Measurements from ENCODE around the gene CHST10. TPM values are rescaled to one million over a fixed set of nuclear protein-coding genes. Genes with fewer than 3 reads are reported as not detected.

CHST10 gene
- total RNA-seq, 1 experiment from 2014 or later, result not detected

- no peaks in the 10 kb centered on the region for H3F3A ChIP-seq (ENCODE audit: insufficient read depth, low read depth)
- TF ChIP-seq EZH2 (IDR thresholded peaks at IDR 0.05; ENCODE audit: low read depth), result no peak
- TF ChIP-seq CTCF (conservative IDR thresholded peaks at IDR 0.05), result no peak
- no peaks in the 10 kb centered on the region for H4K20me1 ChIP-seq (ENCODE audit: insufficient read depth)
- H3K36me3 ChIP-seq (ENCODE audit: low read depth), result no peaks in the 10 kb centered on the region
- no peaks in the 10 kb centered on the region for H3K9me3 ChIP-seq (ENCODE audit: insufficient read depth, low read depth)
- H3K4me1 ChIP-seq (replicated peaks; ENCODE audit: insufficient read depth), result no peaks in the 10 kb centered on the region
- no TSS peak for BruUV-seq (replicated peaks)
- no peak overlapping the region for H2AFZ ChIP-seq
- intact Hi-C loops (cut with micrococcal nuclease; ENCODE audit: unreplicated experiment), result no loop called here
- no peak overlapping the region for H3K27ac ChIP-seq
- H3K4me3 ChIP-seq, result no peak overlapping the region
- H3K9me2 ChIP-seq (ENCODE audit: insufficient read depth), result no peaks in the 10 kb centered on the region
- H3K79me2 ChIP-seq (ENCODE audit: low read depth), result no peaks in the 10 kb centered on the region
- no peak overlapping the region for H3K4me2 ChIP-seq
- peaks cover 54% of the 10 kb centered on the region for H3K27me3 ChIP-seq (ENCODE audit: insufficient read depth, low read depth)
- ChIA-PET POLR2A (ENCODE audit: unreplicated experiment) (no interaction called here), CTCF (no interaction called here)
- DNase-seq, result no peak
Measured at GRCh38 chr2:100446696-100447095, 29.2 kb upstream of the CHST10 start.

GRCh38 chr2:100437751-100438150 is 20.3 kb upstream of the CHST10 start:
- no TSS peak for BruUV-seq (replicated peaks)
- no peak for DNase-seq
- H3K9me3 ChIP-seq (ENCODE audit: insufficient read depth, low read depth), result no peaks in the 10 kb centered on the region
- H3F3A ChIP-seq (ENCODE audit: insufficient read depth, low read depth), result no peaks in the 10 kb centered on the region
- no peaks in the 10 kb centered on the region for H3K79me2 ChIP-seq (ENCODE audit: low read depth)
- peaks cover 42% of the 10 kb centered on the region for H3K27me3 ChIP-seq (ENCODE audit: insufficient read depth, low read depth)
- no peak overlapping the region for H2AFZ ChIP-seq
- H3K9me2 ChIP-seq (ENCODE audit: insufficient read depth), result no peaks in the 10 kb centered on the region
- H4K20me1 ChIP-seq (ENCODE audit: insufficient read depth), result no peaks in the 10 kb centered on the region
- H3K4me1 ChIP-seq (replicated peaks; ENCODE audit: insufficient read depth), result no peaks in the 10 kb centered on the region
- H3K4me3 ChIP-seq, result no peak overlapping the region
- POLR2A ChIA-PET (ENCODE audit: unreplicated experiment), result no interaction called here
- intact Hi-C loops (cut with micrococcal nuclease; ENCODE audit: unreplicated experiment), result no loop called here
- CTCF ChIA-PET, result no interaction called here
- H3K36me3 ChIP-seq (ENCODE audit: low read depth), result no peaks in the 10 kb centered on the region
- H3K27ac ChIP-seq, result no peak overlapping the region
- H3K4me2 ChIP-seq, result no peak overlapping the region
- no peak for TF ChIP-seq CTCF (conservative IDR thresholded peaks at IDR 0.05)
- no peak for TF ChIP-seq EZH2 (IDR thresholded peaks at IDR 0.05; ENCODE audit: low read depth)

- no peak for TF ChIP-seq EZH2 (IDR thresholded peaks at IDR 0.05; ENCODE audit: low read depth)
- TF ChIP-seq CTCF (conservative IDR thresholded peaks at IDR 0.05), result no peak
- no peak overlapping the region for H3K27ac ChIP-seq
- H3K79me2 ChIP-seq (ENCODE audit: low read depth), result no peaks in the 10 kb centered on the region
- DNase-seq, result no peak
- H3K36me3 ChIP-seq (ENCODE audit: low read depth), result no peaks in the 10 kb centered on the region
- CTCF ChIA-PET, result no interaction called here
- H3K4me3 ChIP-seq, result no peak overlapping the region
- no peaks in the 10 kb centered on the region for H3F3A ChIP-seq (ENCODE audit: insufficient read depth, low read depth)
- no peaks in the 10 kb centered on the region for H3K4me1 ChIP-seq (replicated peaks; ENCODE audit: insufficient read depth)
- intact Hi-C loops (cut with micrococcal nuclease; ENCODE audit: unreplicated experiment), result no loop called here
- no peaks in the 10 kb centered on the region for H3K9me3 ChIP-seq (ENCODE audit: insufficient read depth, low read depth)
- no TSS peak for BruUV-seq (replicated peaks)
- H4K20me1 ChIP-seq (ENCODE audit: insufficient read depth), result 0 out of 2 replicates have a peak, but pooled peaks cover 5% of the 10 kb centered on the region
- no peak overlapping the region for H3K4me2 ChIP-seq
- peaks cover 41% of the 10 kb centered on the region; the same call in 1 of the 2 replicates for H3K27me3 ChIP-seq (ENCODE audit: insufficient read depth, low read depth)
- no peaks in the 10 kb centered on the region; the same call in 1 of the 2 replicates for H3K9me2 ChIP-seq (ENCODE audit: insufficient read depth)
- H2AFZ ChIP-seq, result no peak overlapping the region
- POLR2A ChIA-PET (ENCODE audit: unreplicated experiment), result interaction anchor here (0.6 kb wide), 1 partner anchor 547 kb away, joined by 3 read pairs; no protein-coding TSS in a partner anchor
Measured at GRCh38 chr2:100429726-100430125, 12.3 kb upstream of the CHST10 start.
